ENCODE data around the gene MCTP1. TPM values are rescaled to one million over a fixed set of nuclear protein-coding genes. Genes with fewer than 3 reads are reported as not detected.

The MCTP1 gene
- total and polyA plus RNA-seq, 9 of the 15 experiments (the other 6 are each of a cell fraction or from before 2014, with no cell fraction given): 0.04 to 0.93 (median 0.06) TPM; not detected in 4

GRCh38 chr5:94690778-94691177 is 594.1 kb downstream of the MCTP1 start:
- Histone ChIP-seq H3K4me1 (replicated peaks in 1 of 2; ENCODE audit: control insufficient read depth in 2 of 2, insufficient read depth in 2 of 2, low read length in 2 of 2) (no peaks in the 10 kb centered on the region), H4K20me1 (replicated peaks; ENCODE audit: control insufficient read depth, insufficient read depth, low read length) (no peaks in the 10 kb centered on the region), H3K79me2 (ENCODE audit: control insufficient read depth, insufficient read depth, low read length) (no peaks in the 10 kb centered on the region), H3K4me3 (no peak overlapping the region), H3K9me1 (ENCODE audit: control insufficient read depth, insufficient read depth, low read length) (no peaks in the 10 kb centered on the region), H3K27me3 (ENCODE audit: control insufficient read depth in 2 of 2, insufficient read depth in 2 of 2, low read length in 2 of 2) (no peaks in the 10 kb centered on the region), H3K9me3 (replicated peaks; ENCODE audit: control insufficient read depth, insufficient read depth, low read depth, low read length) (no peaks in the 10 kb centered on the region), H2AFZ (ENCODE audit: low read depth, low read length) (no peak overlapping the region), H3K27ac (ENCODE audit: extremely low read depth, low read depth, low read length) (no peak overlapping the region), H3K9ac (ENCODE audit: insufficient read depth in 1 of 2, low read depth in 2 of 2, low read length in 2 of 2) (no peak overlapping the region), H3K4me2 (ENCODE audit: insufficient read depth, low read length) (no peak overlapping the region), H3K36me3 (ENCODE audit: control insufficient read depth, insufficient read depth, low read length) (peaks cover 50% of the 10 kb centered on the region; the same call in 2 of the 3 replicates)
- CTCF ChIA-PET (ENCODE audit: low intra/inter-chr PET ratio): interaction anchor here (0.5 to 0.7 kb wide), 2 partner anchors 25 to 163 kb away, joined by 3 to 4 read pairs; no protein-coding TSS in a partner anchor
- in situ Hi-C loops (cut with MboI) (no loop called here), intact Hi-C loops (cut with micrococcal nuclease) (no loop called here)
- POLR2A ChIA-PET: interaction anchor here (1.1 kb wide), 1 partner anchor 11 kb away, joined by 3 read pairs; no protein-coding TSS in a partner anchor
- FAIRE-seq (no peak), ATAC-seq (no peak), DNase-seq (ENCODE audit: extremely low read depth in 1 of 4, low spot score in 3 of 4) (no peak)
- BruUV-seq (replicated peaks): no TSS peak
- TF ChIP-seq ZHX1 (conservative IDR thresholded peaks at IDR 0.05; ENCODE audit: low read length): no peak
- WGBS (ENCODE audit: insufficient coverage, low coverage, missing lambda C conversion rate): 85% methylated on average over 2 of the region's 2 CpGs

GRCh38 chr5:94689908-94690307 is 595.0 kb downstream of the MCTP1 start:
- no TSS peak for BruUV-seq (replicated peaks)
- Histone ChIP-seq H4K20me1 (replicated peaks; ENCODE audit: control insufficient read depth, insufficient read depth, low read length) (no peaks in the 10 kb centered on the region), H3K27ac (ENCODE audit: extremely low read depth, low read depth, low read length) (no peak overlapping the region), H2AFZ (ENCODE audit: low read depth, low read length) (no peak overlapping the region), H3K4me3 (no peak overlapping the region), H3K9ac (ENCODE audit: insufficient read depth in 1 of 2, low read depth in 2 of 2, low read length in 2 of 2) (no peak overlapping the region), H3K79me2 (ENCODE audit: control insufficient read depth, insufficient read depth, low read length) (no peaks in the 10 kb centered on the region), H3K27me3 (ENCODE audit: control insufficient read depth in 2 of 2, insufficient read depth in 2 of 2, low read length in 2 of 2) (no peaks in the 10 kb centered on the region), H3K4me2 (ENCODE audit: insufficient read depth, low read length) (no peak overlapping the region), H3K9me1 (ENCODE audit: control insufficient read depth, insufficient read depth, low read length) (no peaks in the 10 kb centered on the region), H3K4me1 (replicated peaks in 1 of 2; ENCODE audit: control insufficient read depth in 2 of 2, insufficient read depth in 2 of 2, low read length in 2 of 2) (no peaks in the 10 kb centered on the region), H3K9me3 (replicated peaks; ENCODE audit: control insufficient read depth, insufficient read depth, low read depth, low read length) (no peaks in the 10 kb centered on the region), H3K36me3 (ENCODE audit: control insufficient read depth, insufficient read depth, low read length) (peaks cover 47% of the 10 kb centered on the region; the same call in 2 of the 3 replicates)
- ChIA-PET CTCF (ENCODE audit: low intra/inter-chr PET ratio) (interaction anchor here (0.7 kb wide), 1 partner anchor 162 kb away, joined by 4 read pairs; no protein-coding TSS in a partner anchor), POLR2A (no interaction called here)
- FAIRE-seq (peak; percentile 63), DNase-seq (ENCODE audit: extremely low read depth in 1 of 4, low spot score in 3 of 4) (no peak), ATAC-seq (no peak)
- in situ Hi-C loops (cut with MboI) (no loop called here), intact Hi-C loops (cut with micrococcal nuclease) (no loop called here)
- no peak for TF ChIP-seq ZNF511 (CRISPR knock-in tag; IDR thresholded peaks at IDR 0.05)
- TF ChIP-seq TFE3 (CRISPR knock-in tag; IDR thresholded peaks at IDR 0.05): no peak
- TF ChIP-seq CHD2 (IDR thresholded peaks at IDR 0.05; ENCODE audit: low read depth, low read length): no peak
- TF ChIP-seq HOXB6 (CRISPR knock-in tag; IDR thresholded peaks at IDR 0.05; ENCODE audit: borderline replicate concordance): no peak
- no peak for TF ChIP-seq KLF1 (tag; IDR thresholded peaks at IDR 0.05)
- TF ChIP-seq FOXK1 (CRISPR knock-in tag; IDR thresholded peaks at IDR 0.05; ENCODE audit: borderline replicate concordance): no peak
- TF ChIP-seq SRF (CRISPR knock-in tag; IDR thresholded peaks at IDR 0.05): no peak
- no peak for TF ChIP-seq HIVEP1 (CRISPR knock-in tag; IDR thresholded peaks at IDR 0.05)
